GM18526 (cell line): ENCODE data around the gene SLC22A23.

Experiments
- POLR2A ChIP-seq: IDR thresholded peaks from 3 replicates; pipeline ENCODE4 v1.6.1; 2011; ENCODE audit not compliant: insufficient read length; ENCODE audit errors: extremely low read depth

Gene SLC22A23

GRCh38 chr6:3252861-3253596, 203.8 kb downstream of the SLC22A23 start:
- TF ChIP-seq POLR2A, result no peak

GRCh38 chr6:3252369-3252768, 204.5 kb downstream of the SLC22A23 start:
- TF ChIP-seq POLR2A, result no peak

- no peak for TF ChIP-seq POLR2A
Measured at GRCh38 chr6:3251462-3252314, 205.2 kb downstream of the SLC22A23 start.

GRCh38 chr6:3250231-3250675, 206.6 kb downstream of the SLC22A23 start:
- no peak for TF ChIP-seq POLR2A

- no peak for TF ChIP-seq POLR2A
Measured at GRCh38 chr6:3249821-3250220, 207.0 kb downstream of the SLC22A23 start.

GRCh38 chr6:3247255-3248146, 209.3 kb downstream of the SLC22A23 start:
- no peak for TF ChIP-seq POLR2A

GRCh38 chr6:3245216-3245615, 211.6 kb downstream of the SLC22A23 start:
- TF ChIP-seq POLR2A, result no peak

GRCh38 chr6:3244003-3244831, 212.6 kb downstream of the SLC22A23 start:
- no peak for TF ChIP-seq POLR2A

GRCh38 chr6:3242768-3243167, 214.1 kb downstream of the SLC22A23 start:
- no peak for TF ChIP-seq POLR2A

- TF ChIP-seq POLR2A, result no peak
Measured at GRCh38 chr6:3240595-3240994, 216.3 kb downstream of the SLC22A23 start.

- no peak for TF ChIP-seq POLR2A
Measured at GRCh38 chr6:3239110-3239830, 217.6 kb downstream of the SLC22A23 start.

- no peak for TF ChIP-seq POLR2A
Measured at GRCh38 chr6:3237761-3238662, 218.8 kb downstream of the SLC22A23 start.

GRCh38 chr6:3236005-3236404, 220.8 kb downstream of the SLC22A23 start:
- no peak for TF ChIP-seq POLR2A
